ENCODE results near the gene SDCBP2. TPM values are rescaled to one million over a fixed set of nuclear protein-coding genes. Genes with fewer than 3 reads are reported as not detected.

The SDCBP2 gene
- total and polyA plus RNA-seq, 2 of the 8 experiments (the other 6 are each of a cell fraction or from before 2014, with no cell fraction given), result 4.2 to 6.7 TPM

DNA sequence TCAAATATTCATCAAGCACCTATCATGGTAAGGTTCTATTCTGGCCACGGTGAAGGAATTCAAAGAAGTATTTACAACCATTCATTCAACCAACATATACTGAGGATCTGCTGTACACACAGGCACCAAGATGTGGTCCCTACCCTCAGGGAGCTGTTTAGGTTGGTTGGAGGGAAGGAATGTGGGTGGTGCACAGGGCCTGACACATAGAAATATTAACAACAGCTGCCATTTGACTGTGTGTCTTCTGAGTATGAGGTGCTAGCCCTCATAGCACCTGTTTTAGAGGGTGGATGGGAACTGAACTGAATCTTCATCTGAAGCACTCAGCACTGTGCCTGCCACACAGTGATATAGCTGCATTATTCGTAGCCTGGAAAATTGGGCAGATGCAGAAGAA, 55.6 kb downstream of the SDCBP2 start (continued):
- TF ChIP-seq, protein P1, sequence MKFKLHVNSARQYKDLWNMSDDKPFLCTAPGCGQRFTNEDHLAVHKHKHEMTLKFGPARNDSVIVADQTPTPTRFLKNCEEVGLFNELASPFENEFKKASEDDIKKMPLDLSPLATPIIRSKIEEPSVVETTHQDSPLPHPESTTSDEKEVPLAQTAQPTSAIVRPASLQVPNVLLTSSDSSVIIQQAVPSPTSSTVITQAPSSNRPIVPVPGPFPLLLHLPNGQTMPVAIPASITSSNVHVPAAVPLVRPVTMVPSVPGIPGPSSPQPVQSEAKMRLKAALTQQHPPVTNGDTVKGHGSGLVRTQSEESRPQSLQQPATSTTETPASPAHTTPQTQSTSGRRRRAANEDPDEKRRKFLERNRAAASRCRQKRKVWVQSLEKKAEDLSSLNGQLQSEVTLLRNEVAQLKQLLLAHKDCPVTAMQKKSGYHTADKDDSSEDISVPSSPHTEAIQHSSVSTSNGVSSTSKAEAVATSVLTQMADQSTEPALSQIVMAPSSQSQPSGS (IDR thresholded peaks at IDR 0.05; ENCODE audit: low read length), result no peak

Data from H1 (cell line).